Breast epithelium (tissue), 4 donors: ENCODE measurements around the gene LGALS7B. TPM values are rescaled to one million over a fixed set of nuclear protein-coding genes. Genes with fewer than 3 reads are reported as not detected.
"Not testable (repeated sequence)": the region's sequence is repeated elsewhere in the genome, so short reads cannot be mapped to it uniquely, and the experiment has no call there.

Experiments used
- DNase-seq, 2 donors: peaks; one replicate each; pipeline ENCODE4 v3.0.0-alpha.2; 2019; ENCODE audit warnings: low spot score in 2 of 2
- H3K27ac ChIP-seq, 2 donors: fragments of 200-600 bp; sonication (generic) in 1 of 2; one replicate each; pipeline ENCODE4 v1.5.1; 2016 to 2019; ENCODE audit warnings: mild to moderate bottlenecking in 1 of 2
- H3K27me3 ChIP-seq, 2 donors: fragments of 200-600 bp; sonication (generic) in 1 of 2; one replicate each; pipeline versions ENCODE4 v1.5.1 to v1.6.0; 2017 to 2019; ENCODE audit warnings: control low read depth in 1 of 2, mild to moderate bottlenecking in 1 of 2
- H3K36me3 ChIP-seq: fragments of 200-600 bp; one replicate; pipeline ENCODE4 v1.5.1; 2019
- H3K4me1 ChIP-seq, 2 donors: fragments of 200-600 bp; sonication (generic); one replicate each; pipeline ENCODE4 v1.5.1; 2016 to 2019; ENCODE audit warnings: control low read depth in 1 of 2
- H3K4me3 ChIP-seq, 3 donors: fragments of 200-600 bp; sonication (generic); 1 replicate in 2 of 3; 2 replicates in 1 of 3; pipeline ENCODE4 v1.5.1; 2016 to 2019; ENCODE audit warnings: mild to moderate bottlenecking in 3 of 3, moderate library complexity in 2 of 3
- H3K9me3 ChIP-seq, 2 donors: fragments of 200-600 bp; sonication (generic) in 1 of 2; one replicate each; pipeline ENCODE4 v1.5.1; 2016 to 2019; ENCODE audit warnings: control low read depth in 1 of 2
- POLR2A ChIP-seq: fragments of 450-650 bp; IDR thresholded peaks from one replicate; pipeline ENCODE4 v1.6.1; 2016; ENCODE audit warnings: antibody characterized with exemption, mild to moderate bottlenecking, moderate library complexity
- POLR2AphosphoS5 ChIP-seq, 3 donors: sonication (generic); formaldehyde crosslinking; IDR thresholded peaks; one replicate each; pipeline ENCODE4 v1.6.1; 2017; ENCODE audit warnings: antibody characterized with exemption in 3 of 3
- intact Hi-C: fragments of 100-400 bp; cut with DNase I; formaldehyde crosslinking; loops from one replicate; pipeline ENCODE4 v1.15.1; 2023; ENCODE audit warnings: low total_unique reads
- total RNA-seq, 3 donors: library from RNA; depleted of rRNA; stranded (reverse); fragments of >200 nt; gene quantifications; one replicate each; pipeline ENCODE4 v1.1.0, GENCODE V29; 2016
- TF ChIP-seq, protein P1 (sequence below), 3 donors: fragments of 450-650 bp; IDR thresholded peaks; one replicate each; pipeline ENCODE4 v1.5.1; 2016 to 2017; ENCODE audit warnings: antibody characterized with exemption in 3 of 3, mild to moderate bottlenecking in 3 of 3, moderate library complexity in 3 of 3

Gene LGALS7B
- total RNA-seq, 3 donors from 2014 or later, result 5.9 to 23.6 TPM; not detected in 1

DNA sequence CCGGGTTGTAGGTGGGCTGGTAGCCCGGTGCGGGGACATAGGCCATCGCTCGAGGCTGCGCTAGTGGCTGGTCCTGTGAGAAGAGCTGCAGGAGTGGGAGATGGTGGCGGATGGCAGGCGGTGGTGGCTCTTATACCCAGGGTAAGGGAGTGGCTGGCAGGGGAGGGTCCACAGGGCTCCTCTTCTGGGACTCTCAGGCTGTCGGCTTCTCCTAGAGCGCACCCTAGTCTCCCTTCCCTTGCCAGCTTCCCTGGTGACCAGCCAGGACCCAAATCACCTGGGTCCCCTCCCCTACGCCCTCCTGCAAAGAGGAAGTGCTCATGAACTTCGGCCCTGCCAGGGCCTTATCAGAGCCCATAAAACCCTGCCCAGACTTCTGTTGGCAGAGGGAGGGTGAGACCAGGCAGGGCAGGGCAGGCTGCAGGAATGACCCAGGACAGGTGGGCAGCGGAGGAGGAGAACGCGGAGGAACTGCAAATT, 23.9 kb downstream of the LGALS7B start, which contains the start of gene LGALS4:
Gene LGALS4 (minus strand): TSS at position 105 of the 480 bp plus-strand sequence. CDS start 59 bp downstream, at position 46.
- H3K4me1 ChIP-seq, result no peaks in the 10 kb centered on the region
- TF ChIP-seq, protein P1, sequence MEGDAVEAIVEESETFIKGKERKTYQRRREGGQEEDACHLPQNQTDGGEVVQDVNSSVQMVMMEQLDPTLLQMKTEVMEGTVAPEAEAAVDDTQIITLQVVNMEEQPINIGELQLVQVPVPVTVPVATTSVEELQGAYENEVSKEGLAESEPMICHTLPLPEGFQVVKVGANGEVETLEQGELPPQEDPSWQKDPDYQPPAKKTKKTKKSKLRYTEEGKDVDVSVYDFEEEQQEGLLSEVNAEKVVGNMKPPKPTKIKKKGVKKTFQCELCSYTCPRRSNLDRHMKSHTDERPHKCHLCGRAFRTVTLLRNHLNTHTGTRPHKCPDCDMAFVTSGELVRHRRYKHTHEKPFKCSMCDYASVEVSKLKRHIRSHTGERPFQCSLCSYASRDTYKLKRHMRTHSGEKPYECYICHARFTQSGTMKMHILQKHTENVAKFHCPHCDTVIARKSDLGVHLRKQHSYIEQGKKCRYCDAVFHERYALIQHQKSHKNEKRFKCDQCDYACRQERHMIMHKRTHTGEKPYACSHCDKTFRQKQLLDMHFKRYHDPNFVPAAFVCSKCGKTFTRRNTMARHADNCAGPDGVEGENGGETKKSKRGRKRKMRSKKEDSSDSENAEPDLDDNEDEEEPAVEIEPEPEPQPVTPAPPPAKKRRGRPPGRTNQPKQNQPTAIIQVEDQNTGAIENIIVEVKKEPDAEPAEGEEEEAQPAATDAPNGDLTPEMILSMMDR (IDR thresholded peaks at IDR 0.05), result no peak
- TF ChIP-seq POLR2A (no peak), POLR2AphosphoS5 (IDR thresholded peaks at IDR 0.05) (no peak)
- H3K27ac ChIP-seq, result no peak within 1 kb of the TSS
- no peak for DNase-seq
- H3K36me3 ChIP-seq, result peaks cover 5% of the 10 kb centered on the region
- H3K4me3 ChIP-seq, result no peak within 1 kb of the TSS
- no peaks in the 10 kb centered on the region for H3K27me3 ChIP-seq
- no peaks in the 10 kb centered on the region for H3K9me3 ChIP-seq
- intact Hi-C loops, result no loop called here

DNA sequence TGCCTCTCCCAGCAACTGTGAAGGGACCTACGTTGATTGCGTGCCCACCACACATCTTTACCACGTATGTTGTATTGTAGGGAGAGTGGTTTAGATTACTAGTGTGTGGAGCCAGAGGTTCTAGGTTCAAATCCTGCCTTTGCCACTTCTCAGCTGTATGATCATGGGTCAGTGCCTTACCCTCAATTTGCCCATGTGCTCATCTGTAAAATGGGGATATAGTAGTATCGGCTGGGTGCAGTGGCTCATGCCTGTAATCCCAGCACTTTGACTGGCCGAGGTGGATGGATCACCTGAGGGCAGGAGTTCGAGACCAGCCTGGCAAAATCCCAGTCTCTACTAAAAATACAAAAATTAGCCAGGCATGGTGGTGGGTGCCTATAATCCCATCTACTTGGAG, 24.3 kb downstream of the LGALS7B start:
- DNase-seq, result no peak

DNA sequence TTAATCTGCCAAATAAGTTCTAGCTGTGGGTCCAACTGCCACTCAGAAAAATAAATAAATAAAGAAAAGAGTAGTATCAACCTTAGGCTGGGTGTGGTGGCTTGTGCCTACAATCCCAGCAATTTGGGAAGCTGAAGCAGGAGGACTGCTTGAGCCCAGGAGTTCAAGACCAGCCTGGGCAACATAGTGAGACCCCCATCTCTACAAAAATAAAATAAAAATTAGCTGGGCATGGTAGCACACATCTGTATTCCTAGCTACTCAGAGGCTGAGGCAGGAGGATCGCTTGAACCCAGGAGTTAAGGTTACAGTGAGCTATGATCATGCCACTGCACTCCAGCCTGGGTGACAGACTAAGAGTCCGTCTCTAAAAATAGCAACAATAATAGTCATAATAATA, 24.9 kb downstream of the LGALS7B start:
- H3K9me3 ChIP-seq, H3K4me1 ChIP-seq, intact Hi-C loops, DNase-seq, H3K27me3 ChIP-seq, H3K36me3 ChIP-seq, H3K4me3 ChIP-seq, H3K27ac ChIP-seq: not testable (repeated sequence)

More for the DNA sequence above, 24.3 kb downstream of the LGALS7B start:
- Histone ChIP-seq H3K27me3 (no peaks in the 10 kb centered on the region), H3K4me1 (no peaks in the 10 kb centered on the region), H3K4me3 (no peak overlapping the region), H3K27ac (no peak overlapping the region), H3K9me3 (no peaks in the 10 kb centered on the region), H3K36me3 (peaks cover 5% of the 10 kb centered on the region)
- intact Hi-C loops, result no loop called here
- no peak for TF ChIP-seq POLR2AphosphoS5 (IDR thresholded peaks at IDR 0.05)
- TF ChIP-seq, protein P1 (IDR thresholded peaks at IDR 0.05), result no peak
- TF ChIP-seq POLR2A, result no peak

DNA sequence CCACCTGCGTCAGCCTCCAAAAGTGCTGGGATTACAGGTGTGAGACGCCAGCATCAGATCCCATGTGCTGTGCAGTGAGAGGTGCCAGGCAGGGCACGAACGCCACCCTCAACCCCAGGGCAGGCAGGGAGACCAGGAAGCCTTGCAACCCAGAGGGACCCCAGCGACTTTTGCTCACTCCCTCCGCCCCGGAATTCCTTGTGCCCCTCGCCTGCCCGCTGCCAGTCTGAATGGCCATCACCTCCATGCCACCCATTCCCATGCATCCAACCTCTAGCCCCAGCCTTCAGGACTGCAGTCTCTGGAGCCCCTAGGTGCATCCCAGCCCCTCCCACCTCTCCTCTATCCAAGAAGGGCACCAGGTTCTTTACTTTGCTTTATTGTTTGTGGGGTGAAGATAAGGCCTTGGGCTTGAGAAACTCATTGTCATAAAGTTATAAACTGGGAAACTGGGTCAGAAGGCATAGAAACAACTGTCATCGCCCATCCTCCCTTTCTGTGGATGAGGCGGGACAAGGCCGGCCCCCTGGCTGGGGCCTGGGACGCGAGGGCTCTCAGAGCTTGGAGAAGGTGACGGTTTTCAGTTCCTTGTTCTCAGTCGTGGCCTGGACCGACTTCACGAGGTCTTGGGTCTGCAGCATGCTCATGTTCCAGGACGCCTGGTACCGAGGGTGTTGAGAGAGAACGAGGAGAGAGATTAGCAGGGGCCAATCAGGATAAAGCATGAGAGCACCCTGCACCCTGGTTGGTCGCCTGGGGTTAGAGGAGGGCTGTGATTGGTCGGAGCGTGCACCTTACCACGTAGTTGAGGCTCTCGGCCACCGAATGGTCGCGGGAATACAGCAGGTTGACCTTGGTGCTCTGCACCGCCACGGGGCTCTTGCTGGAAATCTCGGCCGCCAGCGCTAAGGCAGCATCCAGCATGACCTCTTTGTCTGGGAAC, 26.3 kb downstream of the LGALS7B start:
- Histone ChIP-seq H3K9me3 (no peaks in the 10 kb centered on the region), H3K36me3 (peaks cover 5% of the 10 kb centered on the region), H3K27me3 (no peaks in the 10 kb centered on the region), H3K4me1 (no peaks in the 10 kb centered on the region), H3K27ac (no peak overlapping the region), H3K4me3 (no peak overlapping the region)
- TF ChIP-seq POLR2AphosphoS5 (IDR thresholded peaks at IDR 0.05), result no peak
- no peak for TF ChIP-seq POLR2A
- TF ChIP-seq, protein P1 (IDR thresholded peaks at IDR 0.05), result no peak
- intact Hi-C loops, result no loop called here
- no peak for DNase-seq

DNA sequence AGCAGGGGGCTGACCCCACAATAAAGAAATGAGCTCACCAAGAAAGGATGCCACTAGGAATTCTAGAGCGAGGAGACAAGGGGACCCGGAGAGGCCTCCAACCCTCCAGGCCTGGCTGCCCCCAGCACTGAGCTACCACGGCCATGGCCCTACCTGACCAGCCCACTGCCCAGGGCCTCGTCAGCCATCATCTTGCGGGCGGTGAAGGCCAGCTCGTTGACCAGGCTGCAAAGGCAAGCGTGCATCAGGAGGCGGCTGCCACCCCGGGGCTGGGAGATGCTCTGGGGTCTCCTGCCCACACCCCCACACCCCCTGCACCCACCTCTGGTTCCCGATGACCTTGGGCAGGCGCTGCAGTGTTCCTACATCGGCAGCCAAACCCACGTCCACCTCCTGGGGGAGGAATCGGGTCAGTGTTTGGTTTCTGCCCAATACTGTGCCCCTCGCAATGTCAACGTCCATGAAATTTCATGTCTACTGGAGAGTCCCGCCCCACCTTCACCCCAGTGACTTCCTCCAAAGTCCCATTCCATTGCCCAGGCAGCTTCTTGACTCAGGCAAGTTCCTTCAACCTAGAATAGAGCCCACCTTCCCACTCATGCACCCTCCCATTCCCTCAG, 27.2 kb downstream of the LGALS7B start:
- Histone ChIP-seq H3K36me3 (peaks cover 5% of the 10 kb centered on the region), H3K4me3 (no peak overlapping the region), H3K9me3 (no peaks in the 10 kb centered on the region), H3K4me1 (no peaks in the 10 kb centered on the region), H3K27me3 (no peaks in the 10 kb centered on the region), H3K27ac (no peak overlapping the region)
- TF ChIP-seq, protein P1 (IDR thresholded peaks at IDR 0.05), result no peak
- TF ChIP-seq POLR2A, result no peak
- TF ChIP-seq POLR2AphosphoS5 (IDR thresholded peaks at IDR 0.05), result no peak
- intact Hi-C loops, result no loop called here
- DNase-seq, result no peak
